Trophoblast cell (in vitro differentiated cells and primary cell): ENCODE measurements around the gene DPP9.

Experiments
- DNase-seq, 2 donors: peaks; one replicate each; pipeline ENCODE4 v3.0.0-alpha.2; 2016
- H2AFZ ChIP-seq: 2 replicates; pipeline ENCODE4 v1.6.1; 2013; ENCODE audit warnings: low read length, moderate library complexity, mild to moderate bottlenecking; ENCODE audit not compliant: insufficient read depth, poor library complexity
- H2AK5ac ChIP-seq: 2 replicates; pipeline ENCODE4 v1.6.1; 2013; ENCODE audit warnings: mild to moderate bottlenecking, low read length
- H2BK120ac ChIP-seq: 2 replicates; pipeline ENCODE4 v1.6.1; 2013; ENCODE audit warnings: low read length, mild to moderate bottlenecking, moderate library complexity; ENCODE audit not compliant: insufficient read depth, poor library complexity
- H2BK12ac ChIP-seq: 2 replicates; pipeline ENCODE4 v1.6.1; 2013; ENCODE audit warnings: mild to moderate bottlenecking, low read length, moderate library complexity
- H2BK5ac ChIP-seq: 2 replicates; pipeline ENCODE4 v1.6.1; 2013; ENCODE audit warnings: low read length, low read depth, moderate library complexity, mild to moderate bottlenecking; ENCODE audit not compliant: poor library complexity
- H3K14ac ChIP-seq: 2 replicates; pipeline ENCODE4 v1.6.1; 2013; ENCODE audit warnings: mild to moderate bottlenecking, low read length
- H3K18ac ChIP-seq: 2 replicates; pipeline ENCODE4 v1.6.1; 2013; ENCODE audit warnings: mild to moderate bottlenecking, low read length
- H3K23ac ChIP-seq: 2 replicates; pipeline ENCODE4 v1.6.1; 2013; ENCODE audit warnings: low read length
- H3K27ac ChIP-seq: 2 replicates; pipeline ENCODE4 v1.5.1; 2013; ENCODE audit warnings: low read depth, mild to moderate bottlenecking, inconsistent platforms, low read length, moderate library complexity
- H3K27me3 ChIP-seq: 2 replicates; pipeline ENCODE4 v1.6.1; 2013; ENCODE audit warnings: inconsistent platforms, mild to moderate bottlenecking, low read length, moderate library complexity; ENCODE audit not compliant: insufficient read depth
- H3K36me3 ChIP-seq, 2 experiments: 1 replicate in 1 of 2; 2 replicates in 1 of 2; pipeline ENCODE4 v1.6.1; 2013; ENCODE audit warnings: low read length in 2 of 2, mild to moderate bottlenecking in 2 of 2, moderate library complexity in 1 of 2; ENCODE audit not compliant: insufficient read depth in 2 of 2, control insufficient read depth in 1 of 2
- H3K4ac ChIP-seq: 2 replicates; pipeline ENCODE4 v1.6.1; 2013; ENCODE audit warnings: low read depth, mild to moderate bottlenecking, low read length, moderate library complexity
- H3K4me1 ChIP-seq, 2 experiments: 1 replicate in 1 of 2; 2 replicates in 1 of 2; pipeline ENCODE4 v1.6.1; 2013; ENCODE audit warnings: low read length in 2 of 2, mild to moderate bottlenecking in 2 of 2, moderate library complexity in 1 of 2; ENCODE audit not compliant: insufficient read depth in 2 of 2, control insufficient read depth in 1 of 2
- H3K4me2 ChIP-seq: 2 replicates; pipeline ENCODE4 v1.6.1; 2013; ENCODE audit warnings: inconsistent platforms, mild to moderate bottlenecking, low read length, moderate library complexity
- H3K4me3 ChIP-seq: 2 replicates; pipeline ENCODE4 v1.5.1; 2013; ENCODE audit warnings: mild to moderate bottlenecking, low read depth, low read length, inconsistent platforms
- H3K79me1 ChIP-seq: one replicate; pipeline ENCODE4 v1.6.1; 2013; ENCODE audit warnings: low read length
- H3K79me2 ChIP-seq: 2 replicates; pipeline ENCODE4 v1.6.1; 2013; ENCODE audit warnings: low read length, mild to moderate bottlenecking; ENCODE audit not compliant: control insufficient read depth, insufficient read depth, poor library complexity
- H3K9ac ChIP-seq: 2 replicates; pipeline ENCODE4 v1.6.1; 2013; ENCODE audit warnings: mild to moderate bottlenecking, low read length
- H3K9me3 ChIP-seq: 2 replicates; pipeline ENCODE4 v1.6.1; 2013; ENCODE audit warnings: low read depth, mild to moderate bottlenecking, control low read depth, inconsistent platforms, low read length; ENCODE audit not compliant: insufficient read depth
- H4K12ac ChIP-seq: 2 replicates; pipeline ENCODE4 v1.6.1; 2013; ENCODE audit warnings: low read depth, mild to moderate bottlenecking, low read length, moderate library complexity
- H4K8ac ChIP-seq: 2 replicates; pipeline ENCODE4 v1.6.1; 2013; ENCODE audit warnings: low read depth, mild to moderate bottlenecking, low read length, moderate library complexity
- H4K91ac ChIP-seq: one replicate; pipeline ENCODE4 v1.6.1; 2013; ENCODE audit warnings: low read depth, mild to moderate bottlenecking, low read length, moderate library complexity
- WGBS: extraction: QIAGEN DNeasy Blood & Tissue Kit; methylation state at CpG from one replicate; pipeline ENCODE4 v1.1.7; 2013; ENCODE audit warnings: missing lambda C conversion rate; ENCODE audit not compliant: insufficient read length, insufficient coverage; ENCODE audit errors: extremely low coverage; 5-methylcytosine and 5-hydroxymethylcytosine counted together

Gene DPP9

GRCh38 chr19:4636761-4637160, 86.9 kb downstream of the DPP9 start:
- Histone ChIP-seq H2BK120ac (peak overlapping the region; percentile 36), H3K4ac (peak overlapping the region; percentile 12), H2BK12ac (peak overlapping the region; percentile 69), H3K79me1 (peaks cover 10% of the 10 kb centered on the region), H3K4me1 (peaks cover 10 to 17% of the 10 kb centered on the region in 2 experiments), H4K8ac (peak overlapping the region; percentile 68), H4K91ac (peak overlapping the region; percentile 58), H3K27ac (no peak overlapping the region), H3K18ac (no peak overlapping the region), H2BK5ac (no peak overlapping the region), H3K36me3 (no peaks in the 10 kb centered on the region), H3K4me2 (no peak overlapping the region), H3K9ac (no peak overlapping the region), H4K12ac (peak overlapping the region; percentile 11), H3K23ac (no peak overlapping the region), H3K14ac (no peak overlapping the region), H3K4me3 (no peak overlapping the region), H2AFZ (no peak overlapping the region), H3K79me2 (peaks cover 5% of the 10 kb centered on the region), H2AK5ac (peak overlapping the region; percentile 15), H3K9me3 (peaks cover 2% of the 10 kb centered on the region), H3K27me3 (no peaks in the 10 kb centered on the region)
- WGBS = no CpG with 5 or more reads among the region's 8 CpGs
- DNase-seq = no peak

GRCh38 chr19:4636151-4636717, 87.4 kb downstream of the DPP9 start:
- WGBS = no CpG with 5 or more reads among the region's 43 CpGs
- Histone ChIP-seq H3K4me1 (peaks cover 10 to 17% of the 10 kb centered on the region in 2 experiments), H3K4me2 (peak overlapping the region; percentile 83), H2BK12ac (peak overlapping the region; percentile 69), H2BK120ac (peak overlapping the region; percentile 88), H2AFZ (peak overlapping the region; percentile 91), H3K9ac (peak overlapping the region; percentile 48), H4K12ac (peak overlapping the region; percentile 92), H3K9me3 (peaks cover 2% of the 10 kb centered on the region), H3K79me2 (peaks cover 5% of the 10 kb centered on the region), H3K18ac (peak overlapping the region; percentile 94), H3K23ac (no peak overlapping the region), H2BK5ac (peak overlapping the region; percentile 68), H4K8ac (peak overlapping the region; percentile 98), H3K79me1 (peaks cover 10% of the 10 kb centered on the region), H3K27me3 (no peaks in the 10 kb centered on the region), H3K36me3 (no peaks in the 10 kb centered on the region), H3K27ac (no peak overlapping the region), H3K14ac (peak overlapping the region; percentile 88), H3K4ac (peak overlapping the region; percentile 90), H2AK5ac (peak overlapping the region; percentile 15), H4K91ac (peak overlapping the region; percentile 91), H3K4me3 (peak overlapping the region; percentile 65)
- DNase-seq = peak in 1 of 2 donors; percentile 68

GRCh38 chr19:4635754-4636116, 87.9 kb downstream of the DPP9 start:
- H2AK5ac ChIP-seq = no peak overlapping the region
- H3K9ac ChIP-seq = no peak overlapping the region
- peak overlapping the region; percentile 68 for H2BK5ac ChIP-seq
- peak overlapping the region; percentile 91 for H2AFZ ChIP-seq
- peaks cover 10% of the 10 kb centered on the region for H3K79me1 ChIP-seq
- H3K36me3 ChIP-seq = no peaks in the 10 kb centered on the region
- H3K14ac ChIP-seq = peak overlapping the region; percentile 88
- peaks cover 10 to 17% of the 10 kb centered on the region in 2 experiments for H3K4me1 ChIP-seq
- peaks cover 2% of the 10 kb centered on the region for H3K9me3 ChIP-seq
- H3K4me2 ChIP-seq = peak overlapping the region; percentile 83
- H4K12ac ChIP-seq = peak overlapping the region; percentile 92
- peak overlapping the region; percentile 88 for H2BK120ac ChIP-seq
- H3K18ac ChIP-seq = peak overlapping the region; percentile 94
- H3K27ac ChIP-seq = no peak overlapping the region
- peak overlapping the region; percentile 90 for H3K4ac ChIP-seq
- peak overlapping the region; percentile 98 for H4K8ac ChIP-seq
- no peak for DNase-seq
- H4K91ac ChIP-seq = peak overlapping the region; percentile 91
- peak overlapping the region; percentile 65 for H3K4me3 ChIP-seq
- H3K23ac ChIP-seq = no peak overlapping the region
- no peaks in the 10 kb centered on the region for H3K27me3 ChIP-seq
- H2BK12ac ChIP-seq = peak overlapping the region; percentile 42
- no CpG with 5 or more reads among the region's 13 CpGs for WGBS
- peaks cover 5% of the 10 kb centered on the region for H3K79me2 ChIP-seq

GRCh38 chr19:4633140-4633967, 90.3 kb downstream of the DPP9 start:
- no CpG with 5 or more reads among the region's 14 CpGs for WGBS
- Histone ChIP-seq H3K9me3 (peaks cover 2% of the 10 kb centered on the region), H3K4me3 (no peak overlapping the region)

More at GRCh38 chr19:4633140-4633967, 90.3 kb downstream of the DPP9 start:
- DNase-seq = peak; percentile 81 to 93
- H3K14ac ChIP-seq = no peak overlapping the region
- no peak overlapping the region for H3K27ac ChIP-seq
- H3K4me1 ChIP-seq = peaks cover 5 to 11% of the 10 kb centered on the region in 2 experiments
- H4K91ac ChIP-seq = no peak overlapping the region
- H4K12ac ChIP-seq = no peak overlapping the region
- no peak overlapping the region for H4K8ac ChIP-seq
- H2BK120ac ChIP-seq = no peak overlapping the region
- H3K9ac ChIP-seq = no peak overlapping the region
- no peak overlapping the region for H3K23ac ChIP-seq
- H3K27me3 ChIP-seq = no peaks in the 10 kb centered on the region
- no peak overlapping the region for H3K4me2 ChIP-seq
- H3K18ac ChIP-seq = no peak overlapping the region
- H2AK5ac ChIP-seq = no peak overlapping the region
- no peaks in the 10 kb centered on the region for H3K36me3 ChIP-seq
- H3K79me2 ChIP-seq = peaks cover 2% of the 10 kb centered on the region
- H2AFZ ChIP-seq = no peak overlapping the region
- no peak overlapping the region for H2BK12ac ChIP-seq
- no peak overlapping the region for H2BK5ac ChIP-seq
- no peak overlapping the region for H3K4ac ChIP-seq
- peaks cover 10% of the 10 kb centered on the region for H3K79me1 ChIP-seq
